Heart right ventricle (tissue), 16 donors: ENCODE data around the gene MEF2B. TPM values are rescaled to one million over a fixed set of nuclear protein-coding genes. Genes with fewer than 3 reads are reported as not detected.

Experiments used
- ATAC-seq, 8 donors: fragments of 200-7000 bp; cut with Tn5 transposase; one replicate each; pipeline ENCODE4 v1.9.1; 2020; ENCODE audit warnings: mild to moderate bottlenecking in 8 of 8, moderate library complexity in 8 of 8, moderate number of reproducible peaks in 1 of 8
- DNase-seq, 2 donors: peaks; one replicate each; pipeline ENCODE4 v3.0.0-alpha.2; 2020
- H3K27ac ChIP-seq, 10 donors: fragments of 200-600 bp; sonication (generic) in 2 of 10; one replicate each; pipeline versions ENCODE4 v1.5.0 to v1.8.0; 2020 to 2022; ENCODE audit warnings: mild to moderate bottlenecking in 3 of 10
- H3K27me3 ChIP-seq, 7 donors: fragments of 200-600 bp; one replicate each; pipeline ENCODE4 v1.8.0; 2021 to 2022; ENCODE audit warnings: mild to moderate bottlenecking in 2 of 7
- H3K36me3 ChIP-seq, 9 donors: fragments of 200-600 bp; sonication (generic) in 1 of 9; one replicate each; pipeline versions ENCODE4 v1.5.0 to v1.8.0; 2020 to 2022; ENCODE audit warnings: mild to moderate bottlenecking in 2 of 9
- H3K4me1 ChIP-seq, 9 donors: fragments of 200-600 bp; sonication (generic) in 1 of 9; one replicate each; pipeline versions ENCODE4 v1.5.0 to v1.8.0; 2020 to 2022; ENCODE audit warnings: mild to moderate bottlenecking in 4 of 9
- H3K4me3 ChIP-seq, 10 donors: fragments of 200-600 bp; sonication (generic) in 2 of 10; one replicate each; pipeline versions ENCODE4 v1.5.0 to v1.8.0; 2020 to 2022; ENCODE audit warnings: mild to moderate bottlenecking in 7 of 10, moderate library complexity in 2 of 10
- H3K9me3 ChIP-seq, 11 donors: fragments of 200-600 bp in 10 of 11; sonication (generic) in 2 of 11; one replicate each; pipeline versions ENCODE4 v1.5.0 to v1.8.0; 2013 to 2022; ENCODE audit warnings: mild to moderate bottlenecking in 2 of 11, control low read depth in 1 of 11, moderate library complexity in 1 of 11
- WGBS, 2 donors: extraction: QIAGEN DNeasy Blood & Tissue Kit; methylation state at CpG; one replicate each; pipeline ENCODE4 v1.1.7; 2013; ENCODE audit warnings: inconsistent platforms in 1 of 2; 5-methylcytosine and 5-hydroxymethylcytosine counted together
- intact Hi-C, 10 donors: fragments of 100-400 bp; cut with DNase I; formaldehyde crosslinking; loops; one replicate each; pipeline versions ENCODE4 v1.11.1 to v1.14.2; 2022
- polyA plus RNA-seq, 2 donors: library from polyadenylated mRNA; stranded (reverse); fragments of 200-250 nt; gene quantifications; one replicate each; pipeline ENCODE4 v1.2.3, GENCODE V29; 2013
- total RNA-seq, 10 donors: library from RNA; stranded (reverse); fragmentation: NEBNext Ultra II Directional in 3 of 10; extraction: Animal tissue kit (Norgen Biotek cat#: 25700) in 3 of 10; gene quantifications; one replicate each; pipeline versions ENCODE4 v1.2.1 to v1.2.4, GENCODE V29; 2021 to 2023
- TF ChIP-seq, protein P1 (sequence below), 9 donors: fragments of 200-600 bp; sonication (generic) in 2 of 9; IDR thresholded peaks; one replicate each; pipeline versions ENCODE4 v1.5.0 to v1.8.0; 2021 to 2022; ENCODE audit warnings: antibody characterized with exemption in 9 of 9, mild to moderate bottlenecking in 5 of 9, moderate library complexity in 1 of 9
- donor health status: Arrhythmogenic right ventricular cardiomyopathy.
- donor health status: ischemic (EF 13 %, LVEDD 7.1; RV severe dilation, severe dysfunction).
- donor health status: healthy with polysubstance abuse.
- donor health status: DM: no; HTN: yes; CAD: no.
- donor health status: DM: no; HTN: no; CAD: no.
- donor health status: ischemic (EF 25% LVEDD 6.9; RV normal size, moderate dysfunction).
- donor health status: ischemic (EF 25% LVEDD 5.7; RV mildly dilated, moderate dysfunction).
- donor health status: healthy.
- donor health status: DM: yes; HTN: yes; CAD: no.
- donor health status: Ischemic cardiomyopathy.
- donor health status: ischemic (EF 35%, LVEDD 5.7; RV mildly dilated, moderate dysfunction).
- donor health status: nonischemic (EF 11% LVEDD 7.7; RV severe dilation, severe dysfunction).
- donor health status: DM: yes; HTN: yes; CAD: no.
- donor health status: PGD.
- donor health status: ischemic (EF 29% LVEDD 5.4; RV normal size, mild dysfunction).
- donor health status: nonischemic (EF 23%, LVEDD 6.1; RV moderate dilation, normal function).

Gene MEF2B
- total and polyA plus RNA-seq, 12 donors = 0.34 to 2.3 (median 0.54) TPM; not detected in 3

DNA sequence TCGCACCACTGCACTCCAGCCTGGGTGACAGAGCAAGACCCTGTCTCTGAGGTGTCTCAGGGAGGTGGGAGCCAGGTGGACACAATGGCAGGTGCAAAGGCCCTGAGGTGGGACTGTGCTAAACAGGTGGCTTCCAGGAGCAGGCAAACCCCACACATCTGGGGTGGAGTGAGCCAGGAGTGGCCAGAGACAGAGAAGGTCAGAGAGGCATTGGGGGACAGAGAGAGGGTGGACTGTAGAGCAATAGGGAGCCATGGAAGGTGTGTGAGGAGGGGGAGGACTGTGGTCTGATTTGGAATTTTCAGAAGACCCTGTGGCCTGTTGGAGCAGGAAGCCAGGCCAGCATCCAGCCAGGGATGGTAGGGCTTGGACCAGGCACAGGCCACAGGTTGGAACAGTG, 4.7 kb downstream of the MEF2B start:
- TF ChIP-seq, protein P1, sequence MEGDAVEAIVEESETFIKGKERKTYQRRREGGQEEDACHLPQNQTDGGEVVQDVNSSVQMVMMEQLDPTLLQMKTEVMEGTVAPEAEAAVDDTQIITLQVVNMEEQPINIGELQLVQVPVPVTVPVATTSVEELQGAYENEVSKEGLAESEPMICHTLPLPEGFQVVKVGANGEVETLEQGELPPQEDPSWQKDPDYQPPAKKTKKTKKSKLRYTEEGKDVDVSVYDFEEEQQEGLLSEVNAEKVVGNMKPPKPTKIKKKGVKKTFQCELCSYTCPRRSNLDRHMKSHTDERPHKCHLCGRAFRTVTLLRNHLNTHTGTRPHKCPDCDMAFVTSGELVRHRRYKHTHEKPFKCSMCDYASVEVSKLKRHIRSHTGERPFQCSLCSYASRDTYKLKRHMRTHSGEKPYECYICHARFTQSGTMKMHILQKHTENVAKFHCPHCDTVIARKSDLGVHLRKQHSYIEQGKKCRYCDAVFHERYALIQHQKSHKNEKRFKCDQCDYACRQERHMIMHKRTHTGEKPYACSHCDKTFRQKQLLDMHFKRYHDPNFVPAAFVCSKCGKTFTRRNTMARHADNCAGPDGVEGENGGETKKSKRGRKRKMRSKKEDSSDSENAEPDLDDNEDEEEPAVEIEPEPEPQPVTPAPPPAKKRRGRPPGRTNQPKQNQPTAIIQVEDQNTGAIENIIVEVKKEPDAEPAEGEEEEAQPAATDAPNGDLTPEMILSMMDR (IDR thresholded peaks at IDR 0.05) = no peak
- H3K27ac ChIP-seq = no peak overlapping the region
- no peaks in the 10 kb centered on the region for H3K9me3 ChIP-seq
- intact Hi-C loops = no loop called here
- no peaks in the 10 kb centered on the region for H3K36me3 ChIP-seq
- ATAC-seq = no peak
- WGBS, 2 donors = 94 to 97% methylated on average over 1 of the region's 1 CpG
- no peak overlapping the region for H3K4me3 ChIP-seq
- no peak for DNase-seq
- peaks cover 0 to 9% (median 8%) of the 10 kb centered on the region in 9 donors for H3K4me1 ChIP-seq
- no peaks in the 10 kb centered on the region for H3K27me3 ChIP-seq

DNA sequence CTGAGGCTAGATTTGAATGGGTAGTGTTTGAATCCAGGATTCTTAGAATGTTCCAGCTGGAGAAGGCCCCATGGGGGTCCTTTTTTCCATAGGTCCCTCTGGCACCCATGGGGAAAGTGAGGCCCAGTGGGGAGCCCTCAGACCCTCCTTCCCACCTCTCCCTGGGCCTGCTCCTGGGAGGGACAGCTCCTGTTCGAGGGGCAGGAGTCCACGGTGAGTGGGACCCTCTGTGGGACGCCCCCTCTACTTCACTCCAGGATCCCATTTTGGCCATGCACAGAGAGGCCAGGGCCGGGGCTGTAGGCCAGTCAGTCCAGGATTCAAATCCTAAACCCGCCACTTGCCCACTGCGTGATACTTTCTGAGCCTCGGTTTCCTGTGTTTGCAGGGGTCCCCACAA, 7.6 kb downstream of the MEF2B start:
- Histone ChIP-seq H3K27me3 (peaks cover 0 to 4% (median 0%) of the 10 kb centered on the region in 7 donors), H3K9me3 (no peaks in the 10 kb centered on the region), H3K36me3 (no peaks in the 10 kb centered on the region), H3K4me1 (no peaks in the 10 kb centered on the region), H3K27ac (no peak overlapping the region), H3K4me3 (no peak overlapping the region)
- 89 to 92% methylated on average over 7 of the region's 7 CpGs for WGBS, 2 donors
- intact Hi-C loops = no loop called here
- ATAC-seq (no peak), DNase-seq (no peak)
- TF ChIP-seq, protein P1 (IDR thresholded peaks at IDR 0.05) = no peak

DNA sequence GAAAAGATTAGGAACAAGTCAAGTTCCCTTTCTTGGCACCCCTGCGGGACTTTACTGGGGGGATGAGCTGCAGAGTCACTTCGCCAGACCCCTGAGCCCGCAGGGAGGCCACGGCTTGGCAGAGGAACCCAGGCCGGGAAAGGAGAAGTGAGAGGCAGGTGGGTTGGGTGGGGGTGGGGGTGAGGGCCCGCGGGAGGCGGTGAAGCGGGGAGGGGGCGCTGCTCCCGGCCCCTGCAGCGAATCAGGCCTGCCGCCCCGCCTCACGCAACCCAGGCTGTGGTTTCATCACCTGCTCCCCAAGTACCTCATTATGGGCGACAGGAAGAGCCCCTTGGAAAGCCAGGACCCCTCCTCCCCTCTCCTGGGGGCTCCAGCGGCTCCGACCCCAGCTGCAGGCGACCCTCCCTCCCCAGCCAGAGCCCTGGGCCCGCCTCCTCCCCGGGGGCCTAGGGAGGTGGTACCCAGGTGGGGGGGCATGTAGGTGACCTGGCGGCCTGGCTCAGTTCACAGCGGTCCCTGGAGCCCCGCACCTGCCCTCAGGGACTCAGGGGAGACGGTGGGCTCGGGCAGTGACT, 9.5 kb downstream of the MEF2B start:
- Histone ChIP-seq H3K4me3 (no peak overlapping the region), H3K4me1 (no peaks in the 10 kb centered on the region), H3K36me3 (peaks cover 0 to 17% (median 0%) of the 10 kb centered on the region in 9 donors), H3K27me3 (peaks cover 0 to 4% (median 0%) of the 10 kb centered on the region in 7 donors), H3K9me3 (peaks cover 0 to 9% (median 0%) of the 10 kb centered on the region in 11 donors), H3K27ac (no peak overlapping the region)
- TF ChIP-seq, protein P1 (IDR thresholded peaks at IDR 0.05) = no peak
- DNase-seq (no peak), ATAC-seq (no peak)
- WGBS, 2 donors = 54% methylated on average over 23 to 26 of the region's 26 CpGs
- intact Hi-C loops = no loop called here

DNA sequence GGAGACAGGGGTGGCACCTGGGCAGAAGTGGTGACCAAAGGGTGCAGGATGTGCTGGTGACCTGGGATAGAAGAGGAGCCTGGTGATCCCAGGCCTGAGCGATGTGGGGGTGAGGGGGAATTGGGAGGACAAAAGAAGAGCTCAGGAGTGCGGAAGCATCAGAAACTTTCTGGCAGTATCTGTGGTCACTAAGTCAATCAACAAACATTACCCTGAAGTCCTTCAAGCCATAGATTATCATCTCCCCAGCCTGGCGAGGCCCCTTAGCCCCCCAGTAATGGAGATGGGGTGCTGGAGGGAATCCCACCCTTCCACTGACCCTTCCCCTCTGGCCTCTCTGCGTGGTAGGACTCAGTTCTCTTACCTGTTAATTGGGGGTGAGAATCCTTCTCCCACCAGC, 10.5 kb downstream of the MEF2B start:
- no peaks in the 10 kb centered on the region for H3K4me1 ChIP-seq
- peaks cover 0 to 17% (median 0%) of the 10 kb centered on the region in 9 donors for H3K36me3 ChIP-seq
- intact Hi-C loops = no loop called here
- H3K4me3 ChIP-seq = no peak overlapping the region
- H3K27me3 ChIP-seq = peaks cover 0 to 4% (median 0%) of the 10 kb centered on the region in 7 donors
- no peak for DNase-seq
- ATAC-seq = no peak
- TF ChIP-seq, protein P1 (IDR thresholded peaks at IDR 0.05) = no peak
- 88 to 91% methylated on average over 4 of the region's 4 CpGs for WGBS, 2 donors
- no peak overlapping the region for H3K27ac ChIP-seq
- H3K9me3 ChIP-seq = peaks cover 0 to 10% (median 0%) of the 10 kb centered on the region in 11 donors
